Measurements from ENCODE around the gene VWA2. TPM values are rescaled to one million over a fixed set of nuclear protein-coding genes. Genes with fewer than 3 reads are reported as not detected.

Gene VWA2
- total RNA-seq, 1 experiment from 2014 or later: not detected

DNA sequence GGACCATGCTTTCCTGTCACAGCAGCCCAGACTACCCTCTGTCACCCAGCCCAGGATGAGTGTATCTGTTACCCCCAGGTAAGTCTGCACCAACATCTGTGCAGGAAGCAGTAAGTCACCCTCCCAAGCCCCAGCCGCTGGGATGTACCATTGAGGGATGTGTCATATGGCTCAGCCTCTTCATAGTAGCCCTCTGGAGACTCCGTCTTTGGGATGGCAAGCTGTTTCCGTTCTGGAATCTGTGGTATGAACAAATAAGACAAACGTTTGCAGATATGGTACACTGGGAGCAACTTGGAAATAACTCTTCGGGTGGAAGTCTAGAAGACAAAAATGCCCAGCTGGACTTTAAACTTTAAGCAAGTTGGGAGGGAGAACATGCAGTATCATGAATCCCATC, 84.0 kb downstream of the VWA2 start:
- no peaks in the 10 kb centered on the region for H3K9me3 ChIP-seq (ENCODE audit: control insufficient read depth in 1 of 2, insufficient read depth in 1 of 2, low read depth in 1 of 2, low read length in 2 of 2)
- H3K9me2 ChIP-seq (ENCODE audit: insufficient read depth): no peaks in the 10 kb centered on the region
- peaks cover 18 to 33% of the 10 kb centered on the region in 2 experiments for H3K4me1 ChIP-seq (ENCODE audit: control insufficient read depth in 1 of 2, insufficient read depth in 2 of 2, low read length in 2 of 2)
- intact Hi-C loops (cut with micrococcal nuclease): loop anchor here (5.0 kb wide), 1 partner anchor 114 kb away; no protein-coding TSS in a partner anchor
- no peaks in the 10 kb centered on the region for H3K79me2 ChIP-seq (ENCODE audit: insufficient read depth, low read length)
- H4K20me1 ChIP-seq (ENCODE audit: insufficient read depth): no peaks in the 10 kb centered on the region; the same call in 1 of the 2 replicates
- DNase-seq (ENCODE audit: low read depth, low spot score) (no peak), ATAC-seq (no peak)
- no TSS peak for BruUV-seq (replicated peaks)
- no peak overlapping the region for H2AFZ ChIP-seq (ENCODE audit: low read depth, low read length, poor library complexity, severe bottlenecking)
- no peak overlapping the region for H3K9ac ChIP-seq (ENCODE audit: low read length)
- peaks cover 76% of the 10 kb centered on the region for H3K27me3 ChIP-seq (ENCODE audit: insufficient read depth, low read length)
- ChIA-PET POLR2A (no interaction called here), RAD21 (ENCODE audit: low non-redundant PET in 1 of 2, low total read pairs in 2 of 2, uncharacterized antibody in 2 of 2, unreplicated experiment in 2 of 2) (no interaction called here), CTCF (interaction anchor here (1.4 kb wide), 1 partner anchor 19 kb away, joined by 7 read pairs; no protein-coding TSS in a partner anchor)
- no peak overlapping the region for H3K4me3 ChIP-seq (replicated peaks in 1 of 2; ENCODE audit: low read depth in 1 of 2, low read length in 2 of 2)
- no peaks in the 10 kb centered on the region for H3K36me3 ChIP-seq (ENCODE audit: control insufficient read depth in 1 of 2, insufficient read depth in 2 of 2, low read length in 2 of 2)
- TF ChIP-seq EZH2 (IDR thresholded peaks at IDR 0.05) (no peak), JUND (IDR thresholded peaks at IDR 0.05) (no peak), POLR2AphosphoS5 (IDR thresholded peaks at IDR 0.05; ENCODE audit: low read depth, low read length) (no peak), CTCF (IDR thresholded peaks at IDR 0.05 in 2 of 3, conservative IDR thresholded peaks at IDR 0.05 in 1 of 3; ENCODE audit: borderline replicate concordance in 1 of 3, insufficient read depth in 1 of 3, low read depth in 2 of 3, low read length in 2 of 3) (no peak)
- H3K4me2 ChIP-seq (ENCODE audit: low read length): no peak overlapping the region
- no peak overlapping the region for H3K27ac ChIP-seq (ENCODE audit: low read depth, low read length)

- Histone ChIP-seq H3K36me3 (ENCODE audit: control insufficient read depth in 1 of 2, insufficient read depth in 2 of 2, low read length in 2 of 2) (no peaks in the 10 kb centered on the region), H3K9me3 (ENCODE audit: control insufficient read depth in 1 of 2, insufficient read depth in 1 of 2, low read depth in 1 of 2, low read length in 2 of 2) (no peaks in the 10 kb centered on the region), H3K27me3 (ENCODE audit: insufficient read depth, low read length) (peaks cover 75% of the 10 kb centered on the region), H3K4me1 (ENCODE audit: control insufficient read depth in 1 of 2, insufficient read depth in 2 of 2, low read length in 2 of 2) (peaks cover 0 to 7% of the 10 kb centered on the region in 2 experiments; a peak in 1 of 4 replicates), H4K20me1 (ENCODE audit: insufficient read depth) (no peaks in the 10 kb centered on the region), H3K9ac (ENCODE audit: low read length) (no peak overlapping the region), H3K79me2 (ENCODE audit: insufficient read depth, low read length) (no peaks in the 10 kb centered on the region), H3K27ac (ENCODE audit: low read depth, low read length) (no peak overlapping the region), H3K9me2 (ENCODE audit: insufficient read depth) (no peaks in the 10 kb centered on the region), H3K4me2 (ENCODE audit: low read length) (no peak overlapping the region), H2AFZ (ENCODE audit: low read depth, low read length, poor library complexity, severe bottlenecking) (no peak overlapping the region), H3K4me3 (replicated peaks in 1 of 2; ENCODE audit: low read depth in 1 of 2, low read length in 2 of 2) (no peak overlapping the region)
- RAD21 ChIA-PET (ENCODE audit: low non-redundant PET in 1 of 2, low total read pairs in 2 of 2, uncharacterized antibody in 2 of 2, unreplicated experiment in 2 of 2): interaction anchor here in 1 of 2 experiments (1.1 kb wide), 1 partner anchor 23 kb away, joined by 3 read pairs; no protein-coding TSS in a partner anchor
- CTCF ChIA-PET: no interaction called here
- no TSS peak for BruUV-seq (replicated peaks)
- DNase-seq (ENCODE audit: low read depth, low spot score) (no peak), ATAC-seq (no peak)
- POLR2A ChIA-PET: interaction anchor here (1.3 kb wide), 1 partner anchor 145 kb away, joined by 4 read pairs; no protein-coding TSS in a partner anchor
- intact Hi-C loops (cut with micrococcal nuclease): no loop called here
- TF ChIP-seq ZFX (IDR thresholded peaks at IDR 0.05): no peak
- no peak for TF ChIP-seq SRF (IDR thresholded peaks at IDR 0.05; ENCODE audit: low read depth)
- no peak for TF ChIP-seq EZH2 (IDR thresholded peaks at IDR 0.05)
- TF ChIP-seq FOSL1 (IDR thresholded peaks at IDR 0.05; ENCODE audit: low read depth): no peak
- no peak for TF ChIP-seq YY1 (IDR thresholded peaks at IDR 0.05; ENCODE audit: extremely low read depth, insufficient replicate concordance, low read depth, low read length)
- TF ChIP-seq, protein P1, sequence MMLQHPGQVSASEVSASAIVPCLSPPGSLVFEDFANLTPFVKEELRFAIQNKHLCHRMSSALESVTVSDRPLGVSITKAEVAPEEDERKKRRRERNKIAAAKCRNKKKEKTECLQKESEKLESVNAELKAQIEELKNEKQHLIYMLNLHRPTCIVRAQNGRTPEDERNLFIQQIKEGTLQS (IDR thresholded peaks at IDR 0.05): no peak
- TF ChIP-seq REST (IDR thresholded peaks at IDR 0.05; ENCODE audit: low read depth): no peak
- no peak for TF ChIP-seq ZNF274 (IDR thresholded peaks at IDR 0.05; ENCODE audit: low read depth, low read length)
- TF ChIP-seq POLR2AphosphoS5 (IDR thresholded peaks at IDR 0.05; ENCODE audit: low read depth, low read length): no peak
- TF ChIP-seq SIN3A (IDR thresholded peaks at IDR 0.05; ENCODE audit: low read depth): no peak
- TF ChIP-seq EZH2phosphoT487 (IDR thresholded peaks at IDR 0.05; ENCODE audit: borderline replicate concordance): no peak
- TF ChIP-seq RAD21 (IDR thresholded peaks at IDR 0.05; ENCODE audit: low read depth): no peak
- no peak for TF ChIP-seq JUND (IDR thresholded peaks at IDR 0.05)
- TF ChIP-seq ELF1 (IDR thresholded peaks at IDR 0.05; ENCODE audit: borderline replicate concordance, low read depth): no peak
- TF ChIP-seq CBX3 (IDR thresholded peaks at IDR 0.05; ENCODE audit: low read depth): no peak
Observed at GRCh38 chr10:114326795-114327194, 87.7 kb downstream of the VWA2 start.

Measured in HCT116 (cell line).